Stimulated activated CD8-positive, alpha-beta memory T cell treated with anti-CD3 and anti-CD28 coated beads, Interleukin-15, amount 100 ng/mL, for 24 hours (primary cell): ENCODE measurements around the gene KLHL2.

Experiments used
- DNase-seq: peaks from one replicate; pipeline ENCODE4 v3.0.0-alpha.2; 2020; ENCODE audit warnings: low read depth

Gene KLHL2

GRCh38 chr4:165288639-165289422 lies 81.5 kb downstream of the KLHL2 start:
- no peak for DNase-seq

GRCh38 chr4:165289423-165289785 lies 82.0 kb downstream of the KLHL2 start:
- no peak for DNase-seq

GRCh38 chr4:165293061-165293460 lies 85.7 kb downstream of the KLHL2 start:
- DNase-seq = no peak

GRCh38 chr4:165293927-165294649 lies 86.7 kb downstream of the KLHL2 start:
- no peak for DNase-seq

- no peak for DNase-seq
These were observed 87.5 kb downstream of the KLHL2 start for GRCh38 chr4:165294907-165295306.

GRCh38 chr4:165297626-165298025 lies 90.3 kb downstream of the KLHL2 start:
- no peak for DNase-seq

- no peak for DNase-seq
These were observed 92.2 kb downstream of the KLHL2 start for GRCh38 chr4:165299399-165300060.

- no peak for DNase-seq
These were observed 94.5 kb downstream of the KLHL2 start for GRCh38 chr4:165301833-165302232.

- DNase-seq = no peak
These were observed 95.3 kb downstream of the KLHL2 start for GRCh38 chr4:165302658-165303057.

GRCh38 chr4:165308166-165308565 lies 100.8 kb downstream of the KLHL2 start:
- DNase-seq = no peak

- no peak for DNase-seq
These were observed 101.2 kb downstream of the KLHL2 start for GRCh38 chr4:165308606-165309005.

- DNase-seq = no peak
These were observed 102.1 kb downstream of the KLHL2 start for GRCh38 chr4:165309456-165309855.

GRCh38 chr4:165312506-165312905 lies 105.1 kb downstream of the KLHL2 start:
- DNase-seq = no peak

GRCh38 chr4:165319030-165319429 lies 111.7 kb downstream of the KLHL2 start:
- no peak for DNase-seq

- DNase-seq = no peak
These were observed 112.1 kb downstream of the KLHL2 start for GRCh38 chr4:165319509-165319908.

GRCh38 chr4:165324236-165324917 lies 117.0 kb downstream of the KLHL2 start:
- no peak for DNase-seq

- no peak for DNase-seq
These were observed 117.5 kb downstream of the KLHL2 start for GRCh38 chr4:165324918-165325304.

GRCh38 chr4:165325732-165326512 lies 118.6 kb downstream of the KLHL2 start:
- DNase-seq = no peak

GRCh38 chr4:165326831-165327210 lies 119.5 kb downstream of the KLHL2 start:
- no peak for DNase-seq

GRCh38 chr4:165327211-165328100 lies 120.1 kb downstream of the KLHL2 start, which contains the start of gene MSMO1:
Gene MSMO1, plus strand, starts transcription at chr4:165327669. Its CDS starts 5,702 bp downstream, at chr4:165333371.
- peak; percentile 86 for DNase-seq

- DNase-seq = no peak
These were observed 120.7 kb downstream of the KLHL2 start for GRCh38 chr4:165328101-165328425.
